ENCODE data around the gene ABL1.

Gene ABL1

DNA sequence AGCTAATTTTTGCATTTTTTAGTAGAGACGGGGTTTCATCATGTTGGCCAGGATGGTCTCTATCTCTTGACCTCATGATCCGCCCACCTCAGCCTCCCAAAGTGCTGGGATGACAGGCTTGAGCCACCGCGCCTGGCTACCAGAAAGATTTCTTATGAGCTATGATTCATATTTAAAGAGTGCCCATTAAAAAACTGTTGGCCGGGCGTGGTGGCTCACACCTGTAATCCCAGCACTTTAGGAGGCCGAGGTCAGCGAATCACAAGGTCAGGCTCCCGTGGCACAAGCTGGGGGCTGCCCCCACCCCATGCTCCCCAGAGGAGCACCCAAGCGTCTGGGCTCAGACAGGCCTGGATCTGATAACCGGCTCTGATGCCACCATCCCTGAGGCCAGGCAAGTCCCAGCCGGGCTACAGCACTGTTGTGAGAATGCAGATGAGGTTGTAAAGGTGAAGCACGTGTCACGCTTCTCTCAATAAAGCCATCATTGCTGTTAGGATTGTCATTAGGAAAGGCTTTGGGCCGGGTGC is 47.7 kb downstream of the ABL1 start:
- ATAC-seq (ENCODE audit: insufficient read depth, low read depth) (no peak), DNase-seq (no peak)
- H3K79me2 ChIP-seq (ENCODE audit: insufficient read depth, low read length): no peaks in the 10 kb centered on the region
- H3K4me1 ChIP-seq (ENCODE audit: insufficient read depth, low read length): no peaks in the 10 kb centered on the region
- no peaks in the 10 kb centered on the region for H3K27me3 ChIP-seq (ENCODE audit: insufficient read depth, low read length, poor library complexity)
- H3K27ac ChIP-seq (ENCODE audit: low read length): no peak overlapping the region
- H3K9ac ChIP-seq (ENCODE audit: low read depth, low read length): no peak overlapping the region
- no peaks in the 10 kb centered on the region for H3K9me3 ChIP-seq (ENCODE audit: insufficient read depth, low read length, severe bottlenecking)
- peaks cover 27% of the 10 kb centered on the region for H4K20me1 ChIP-seq (ENCODE audit: insufficient read depth, low read length)
- H2AFZ ChIP-seq (ENCODE audit: low read depth, low read length): no peak overlapping the region
- no peak overlapping the region for H3K4me3 ChIP-seq (ENCODE audit: low read depth in 1 of 2, low read length in 2 of 2)
- no peak overlapping the region for H3K4me2 ChIP-seq (ENCODE audit: insufficient read depth, low read length)
- H3K36me3 ChIP-seq (ENCODE audit: insufficient read depth, low read length): peaks cover 94% of the 10 kb centered on the region
- TF ChIP-seq, protein P1, sequence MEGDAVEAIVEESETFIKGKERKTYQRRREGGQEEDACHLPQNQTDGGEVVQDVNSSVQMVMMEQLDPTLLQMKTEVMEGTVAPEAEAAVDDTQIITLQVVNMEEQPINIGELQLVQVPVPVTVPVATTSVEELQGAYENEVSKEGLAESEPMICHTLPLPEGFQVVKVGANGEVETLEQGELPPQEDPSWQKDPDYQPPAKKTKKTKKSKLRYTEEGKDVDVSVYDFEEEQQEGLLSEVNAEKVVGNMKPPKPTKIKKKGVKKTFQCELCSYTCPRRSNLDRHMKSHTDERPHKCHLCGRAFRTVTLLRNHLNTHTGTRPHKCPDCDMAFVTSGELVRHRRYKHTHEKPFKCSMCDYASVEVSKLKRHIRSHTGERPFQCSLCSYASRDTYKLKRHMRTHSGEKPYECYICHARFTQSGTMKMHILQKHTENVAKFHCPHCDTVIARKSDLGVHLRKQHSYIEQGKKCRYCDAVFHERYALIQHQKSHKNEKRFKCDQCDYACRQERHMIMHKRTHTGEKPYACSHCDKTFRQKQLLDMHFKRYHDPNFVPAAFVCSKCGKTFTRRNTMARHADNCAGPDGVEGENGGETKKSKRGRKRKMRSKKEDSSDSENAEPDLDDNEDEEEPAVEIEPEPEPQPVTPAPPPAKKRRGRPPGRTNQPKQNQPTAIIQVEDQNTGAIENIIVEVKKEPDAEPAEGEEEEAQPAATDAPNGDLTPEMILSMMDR (IDR thresholded peaks at IDR 0.05; ENCODE audit: borderline replicate concordance, extremely low read depth, low read length, poor library complexity, severe bottlenecking): no peak
- no peak for TF ChIP-seq EZH2 (IDR thresholded peaks at IDR 0.05; ENCODE audit: borderline replicate concordance, low read depth, low read length, severe bottlenecking)

DNA sequence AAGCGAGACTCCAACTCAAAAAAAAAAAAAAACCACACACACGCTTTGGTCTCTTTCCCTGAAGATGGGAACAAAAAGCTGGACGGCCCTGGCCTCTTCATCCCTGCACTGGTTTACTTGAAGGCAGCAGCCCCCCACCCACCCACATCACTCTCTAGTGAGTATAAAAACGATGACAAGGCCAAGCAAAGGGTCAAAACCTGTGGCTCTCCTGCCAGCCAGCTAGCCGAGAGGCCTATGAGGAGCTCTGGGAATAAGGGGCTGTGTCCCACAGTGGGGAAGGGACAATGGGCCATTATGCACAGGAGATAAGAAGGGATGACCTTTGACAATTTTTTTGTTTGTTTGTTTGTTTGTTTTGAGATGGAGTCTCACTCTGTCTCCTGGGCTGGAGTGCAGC is 48.4 kb downstream of the ABL1 start:
- Histone ChIP-seq H3K27me3 (ENCODE audit: insufficient read depth, low read length, poor library complexity) (no peaks in the 10 kb centered on the region), H2AFZ (ENCODE audit: low read depth, low read length) (no peak overlapping the region), H3K9ac (ENCODE audit: low read depth, low read length) (no peak overlapping the region), H3K79me2 (ENCODE audit: insufficient read depth, low read length) (no peaks in the 10 kb centered on the region), H4K20me1 (ENCODE audit: insufficient read depth, low read length) (peaks cover 31% of the 10 kb centered on the region), H3K27ac (ENCODE audit: low read length) (no peak overlapping the region), H3K9me3 (ENCODE audit: insufficient read depth, low read length, severe bottlenecking) (no peaks in the 10 kb centered on the region), H3K4me2 (ENCODE audit: insufficient read depth, low read length) (no peak overlapping the region), H3K4me1 (ENCODE audit: insufficient read depth, low read length) (no peaks in the 10 kb centered on the region), H3K36me3 (ENCODE audit: insufficient read depth, low read length) (peaks cover 96% of the 10 kb centered on the region), H3K4me3 (ENCODE audit: low read depth in 1 of 2, low read length in 2 of 2) (no peak overlapping the region)
- DNase-seq: no peak
- TF ChIP-seq, protein P1 (IDR thresholded peaks at IDR 0.05; ENCODE audit: borderline replicate concordance, extremely low read depth, low read length, poor library complexity, severe bottlenecking): no peak
- no peak for TF ChIP-seq EZH2 (IDR thresholded peaks at IDR 0.05; ENCODE audit: borderline replicate concordance, low read depth, low read length, severe bottlenecking)
- ATAC-seq (ENCODE audit: insufficient read depth, low read depth): no peak

DNA sequence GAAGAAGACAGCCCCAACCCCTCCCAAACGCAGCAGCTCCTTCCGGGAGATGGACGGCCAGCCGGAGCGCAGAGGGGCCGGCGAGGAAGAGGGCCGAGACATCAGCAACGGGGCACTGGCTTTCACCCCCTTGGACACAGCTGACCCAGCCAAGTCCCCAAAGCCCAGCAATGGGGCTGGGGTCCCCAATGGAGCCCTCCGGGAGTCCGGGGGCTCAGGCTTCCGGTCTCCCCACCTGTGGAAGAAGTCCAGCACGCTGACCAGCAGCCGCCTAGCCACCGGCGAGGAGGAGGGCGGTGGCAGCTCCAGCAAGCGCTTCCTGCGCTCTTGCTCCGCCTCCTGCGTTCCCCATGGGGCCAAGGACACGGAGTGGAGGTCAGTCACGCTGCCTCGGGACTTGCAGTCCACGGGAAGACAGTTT is 49.1 kb downstream of the ABL1 start:
- Histone ChIP-seq H3K4me3 (ENCODE audit: low read depth in 1 of 2, low read length in 2 of 2) (no peak overlapping the region), H3K4me1 (ENCODE audit: insufficient read depth, low read length) (no peaks in the 10 kb centered on the region), H3K4me2 (ENCODE audit: insufficient read depth, low read length) (no peak overlapping the region), H3K9me3 (ENCODE audit: insufficient read depth, low read length, severe bottlenecking) (no peaks in the 10 kb centered on the region), H3K79me2 (ENCODE audit: insufficient read depth, low read length) (no peaks in the 10 kb centered on the region), H3K27me3 (ENCODE audit: insufficient read depth, low read length, poor library complexity) (no peaks in the 10 kb centered on the region), H4K20me1 (ENCODE audit: insufficient read depth, low read length) (peaks cover 31% of the 10 kb centered on the region), H3K36me3 (ENCODE audit: insufficient read depth, low read length) (peaks cover 96% of the 10 kb centered on the region), H3K9ac (ENCODE audit: low read depth, low read length) (no peak overlapping the region), H2AFZ (ENCODE audit: low read depth, low read length) (no peak overlapping the region), H3K27ac (ENCODE audit: low read length) (no peak overlapping the region)
- ATAC-seq (ENCODE audit: insufficient read depth, low read depth) (no peak), DNase-seq (no peak)
- TF ChIP-seq, protein P1 (IDR thresholded peaks at IDR 0.05; ENCODE audit: borderline replicate concordance, extremely low read depth, low read length, poor library complexity, severe bottlenecking): no peak
